GM23248 (cell line): ENCODE data around the gene ANKRD11. TPM values are rescaled to one million over a fixed set of nuclear protein-coding genes. Genes with fewer than 3 reads are reported as not detected.
A peak's percentile ranks its signal among the peaks of the same experiment; 100 is the strongest.

Experiments
- DNase-seq: peaks from one replicate; pipeline ENCODE4 v3.0.0-alpha.2; 2015
- H2AFZ ChIP-seq: fragments of 200-600 bp; sonication (generic); 2 replicates; pipeline ENCODE4 v1.6.1; 2016; ENCODE audit warnings: antibody characterized with exemption
- H3F3A ChIP-seq: fragments of 200-600 bp; sonication (generic); 2 replicates; pipeline ENCODE4 v1.6.1; 2016; ENCODE audit warnings: mild to moderate bottlenecking, antibody characterized with exemption, mixed run types; ENCODE audit not compliant: insufficient read depth
- H3K27ac ChIP-seq: fragments of 200-600 bp; sonication (generic); 2 replicates; pipeline ENCODE4 v1.5.1; 2016; ENCODE audit warnings: mild to moderate bottlenecking
- H3K27me3 ChIP-seq: fragments of 200-600 bp; sonication (generic); replicated peaks from 2 replicates; pipeline ENCODE4 v1.6.1; 2016; ENCODE audit warnings: mild to moderate bottlenecking; ENCODE audit not compliant: insufficient read depth
- H3K36me3 ChIP-seq: fragments of 200-600 bp; sonication (generic); 2 replicates; pipeline ENCODE4 v1.6.1; 2016; ENCODE audit warnings: low read depth, mild to moderate bottlenecking
- H3K4me1 ChIP-seq: fragments of 200-600 bp; sonication (generic); 2 replicates; pipeline ENCODE4 v1.6.1; 2016; ENCODE audit warnings: mild to moderate bottlenecking; ENCODE audit not compliant: insufficient read depth
- H3K4me2 ChIP-seq: fragments of 200-600 bp; sonication (generic); one replicate; pipeline ENCODE4 v1.6.1; 2016; ENCODE audit warnings: mild to moderate bottlenecking; ENCODE audit not compliant: unreplicated experiment
- H3K4me3 ChIP-seq: fragments of 200-600 bp; sonication (generic); 2 replicates; pipeline ENCODE4 v1.5.1; 2016; ENCODE audit warnings: mild to moderate bottlenecking
- H3K79me2 ChIP-seq: fragments of 200-600 bp; sonication (generic); 2 replicates; pipeline ENCODE4 v1.6.1; 2016; ENCODE audit warnings: mild to moderate bottlenecking; ENCODE audit not compliant: insufficient read depth
- H3K9ac ChIP-seq: fragments of 200-600 bp; sonication (generic); 2 replicates; pipeline ENCODE4 v1.6.1; 2016; ENCODE audit warnings: mild to moderate bottlenecking
- H3K9me2 ChIP-seq: fragments of 200-600 bp; sonication (generic); 2 replicates; pipeline ENCODE4 v1.6.1; 2016; ENCODE audit warnings: mixed run types, mild to moderate bottlenecking, moderate library complexity; ENCODE audit not compliant: insufficient read depth
- H3K9me3 ChIP-seq: fragments of 200-600 bp; sonication (generic); one replicate; pipeline ENCODE4 v1.6.1; 2017; ENCODE audit warnings: low read depth
- H4K20me1 ChIP-seq: fragments of 200-600 bp; sonication (generic); 2 replicates; pipeline ENCODE4 v1.6.0; 2016; ENCODE audit not compliant: insufficient read depth
- EZH2 ChIP-seq: fragments of 200-600 bp; sonication (generic); IDR thresholded peaks from 2 replicates; pipeline ENCODE4 v1.6.1; 2018; ENCODE audit warnings: antibody characterized with exemption, mild to moderate bottlenecking; ENCODE audit not compliant: insufficient read depth, poor library complexity, severe bottlenecking
- EZH2phosphoT487 ChIP-seq: fragments of 200-600 bp; sonication (generic); IDR thresholded peaks from 2 replicates; pipeline ENCODE4 v1.6.1; 2018; ENCODE audit warnings: antibody characterized with exemption, moderate library complexity, mild to moderate bottlenecking, low read depth; ENCODE audit not compliant: insufficient read depth
- WGBS, 2 experiments: methylation state at CpG; one replicate each; pipeline ENCODE4 v1.1.6; 2015 to 2017; ENCODE audit warnings: low lambda C conversion rate in 2 of 2, low coverage in 1 of 2; ENCODE audit errors: missing lambda C conversion rate in 2 of 2; 5-methylcytosine and 5-hydroxymethylcytosine counted together
- in situ Hi-C: fragments of 300-500 bp; cut with MboI; formaldehyde crosslinking; loops from 2 replicates; pipeline ENCODE4 v1.15.0; 2020
- polyA plus RNA-seq: library from polyadenylated mRNA; unstranded; fragments of >200 nt; fragmentation: Nextera tagmentation; extraction: Ambion mirVana; gene quantifications from 2 replicates; pipeline ENCODE4 v1.2.1, GENCODE V29; 2016
- total RNA-seq: library from RNA; depleted of rRNA; stranded (reverse); fragments of >200 nt; shearing (Covaris generic); gene quantifications from 2 replicates; pipeline ENCODE4 v1.2.3, GENCODE V29; 2014

Gene ANKRD11
- total and polyA plus RNA-seq, 2 experiments from 2014 or later: 39.3 to 84.7 TPM

- no peaks in the 10 kb centered on the region for H3K27me3 ChIP-seq
- in situ Hi-C loops: no loop called here
- no peaks in the 10 kb centered on the region for H3K9me3 ChIP-seq
- no peak overlapping the region for H3K27ac ChIP-seq
- H3K4me3 ChIP-seq: no peak overlapping the region
- peaks cover 36% of the 10 kb centered on the region for H3F3A ChIP-seq
- H3K9ac ChIP-seq: no peak overlapping the region
- H2AFZ ChIP-seq: no peak overlapping the region
- peaks cover 100% of the 10 kb centered on the region for H3K79me2 ChIP-seq
- peaks cover 53% of the 10 kb centered on the region for H3K4me1 ChIP-seq
- TF ChIP-seq EZH2 (no peak), EZH2phosphoT487 (no peak)
- no peaks in the 10 kb centered on the region for H3K36me3 ChIP-seq
- 37 to 43% methylated on average over 3 of the region's 3 CpGs for WGBS, 2 experiments
- peaks cover 73% of the 10 kb centered on the region; the same call in 1 of the 2 replicates for H4K20me1 ChIP-seq
- no peak overlapping the region for H3K4me2 ChIP-seq
- no peaks in the 10 kb centered on the region for H3K9me2 ChIP-seq
- no peak for DNase-seq
Observed at GRCh38 chr16:89444728-89445127, 45.6 kb downstream of the ANKRD11 start.

- Histone ChIP-seq H3K27ac (no peak overlapping the region), H3K36me3 (no peaks in the 10 kb centered on the region), H3K9ac (no peak overlapping the region), H3K9me3 (no peaks in the 10 kb centered on the region), H3F3A (peaks cover 41% of the 10 kb centered on the region), H3K4me3 (no peak overlapping the region), H4K20me1 (peaks cover 70% of the 10 kb centered on the region; the same call in 1 of the 2 replicates), H3K27me3 (no peaks in the 10 kb centered on the region), H3K4me2 (no peak overlapping the region), H3K4me1 (peaks cover 48% of the 10 kb centered on the region), H3K9me2 (no peaks in the 10 kb centered on the region), H3K79me2 (peaks cover 100% of the 10 kb centered on the region), H2AFZ (no peak overlapping the region)
- in situ Hi-C loops: no loop called here
- TF ChIP-seq EZH2phosphoT487 (no peak), EZH2 (no peak)
- DNase-seq: no peak
- WGBS, 2 experiments: 77 to 80% methylated on average over 8 of the region's 8 CpGs
Observed at GRCh38 chr16:89444151-89444723, 46.1 kb downstream of the ANKRD11 start.

- Histone ChIP-seq H3K9ac (peak overlapping the region; percentile 78; the same call in 1 of the 2 replicates), H3K9me2 (no peaks in the 10 kb centered on the region), H3F3A (peaks cover 46% of the 10 kb centered on the region), H3K27me3 (no peaks in the 10 kb centered on the region), H3K79me2 (peaks cover 100% of the 10 kb centered on the region), H3K36me3 (no peaks in the 10 kb centered on the region), H3K27ac (peak overlapping the region; percentile 94), H3K4me1 (peaks cover 44% of the 10 kb centered on the region), H3K4me3 (no peak overlapping the region), H3K9me3 (no peaks in the 10 kb centered on the region), H4K20me1 (peaks cover 70% of the 10 kb centered on the region; the same call in 1 of the 2 replicates), H3K4me2 (peak overlapping the region; percentile 73), H2AFZ (no peak overlapping the region)
- TF ChIP-seq EZH2 (no peak), EZH2phosphoT487 (no peak)
- WGBS, 2 experiments: 29 to 35% methylated on average over 8 of the region's 8 CpGs
- in situ Hi-C loops: no loop called here
- no peak for DNase-seq
Observed at GRCh38 chr16:89443727-89444084, 46.7 kb downstream of the ANKRD11 start.

DNA sequence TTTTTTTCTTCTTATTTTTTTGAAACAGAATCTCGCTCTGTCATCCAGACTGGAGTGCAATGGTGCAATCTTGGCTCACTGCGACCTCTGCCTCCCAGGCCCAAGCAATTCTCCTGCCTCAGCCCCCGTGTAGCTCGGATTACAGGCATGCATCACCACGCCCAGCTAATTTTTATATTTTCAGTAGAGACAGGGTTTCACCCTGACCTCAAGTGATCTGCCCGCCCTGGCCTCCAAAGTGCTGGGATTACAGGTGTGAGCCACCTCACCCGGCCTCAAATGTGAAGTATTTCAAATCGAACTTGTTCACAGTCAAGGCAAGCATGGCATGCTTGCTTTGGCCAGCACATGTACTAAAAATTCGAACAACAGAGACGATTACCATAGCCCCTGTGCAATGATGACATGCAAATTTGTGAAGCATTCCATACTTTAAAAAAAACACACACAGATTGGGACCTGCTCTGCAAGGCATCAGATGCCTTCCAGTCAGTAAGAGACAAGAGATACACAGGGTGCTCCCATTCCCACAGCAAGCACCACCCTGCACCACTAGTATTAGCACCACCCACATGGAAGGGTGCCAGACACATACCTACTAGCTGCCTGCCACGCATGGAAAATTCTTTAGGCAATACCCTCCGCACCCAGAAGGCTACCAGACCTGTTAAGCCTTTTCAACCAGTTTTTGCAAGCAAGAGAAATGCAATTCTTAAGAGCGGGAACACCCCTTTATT is 47.2 kb downstream of the ANKRD11 start:
- TF ChIP-seq EZH2phosphoT487: no peak
- no peak for TF ChIP-seq EZH2
- H3K79me2 ChIP-seq: peaks cover 100% of the 10 kb centered on the region
- H3K36me3 ChIP-seq: no peaks in the 10 kb centered on the region
- peak overlapping the region; percentile 73 for H3K4me2 ChIP-seq
- WGBS, 2 experiments: 28 to 29% methylated on average over 13 of the region's 13 CpGs
- H2AFZ ChIP-seq: no peak overlapping the region
- peaks cover 52% of the 10 kb centered on the region for H3F3A ChIP-seq
- H3K9me3 ChIP-seq: no peaks in the 10 kb centered on the region
- in situ Hi-C loops: no loop called here
- peak overlapping the region; percentile 48 for H3K4me3 ChIP-seq
- H3K9me2 ChIP-seq: no peaks in the 10 kb centered on the region
- peaks cover 69% of the 10 kb centered on the region; the same call in 1 of the 2 replicates for H4K20me1 ChIP-seq
- H3K27me3 ChIP-seq: no peaks in the 10 kb centered on the region
- H3K9ac ChIP-seq: peak overlapping the region; percentile 78
- DNase-seq: peak; percentile 74
- peaks cover 39% of the 10 kb centered on the region for H3K4me1 ChIP-seq
- peak overlapping the region; percentile 94 for H3K27ac ChIP-seq
